SIG-M5 treated with dmso at 0.1 percent for 504 hours (cell line): ENCODE measurements around the gene CLIC1.

ENCODE experiments used
- DNase-seq: peaks from one replicate; lab custom pipeline; 2025; ENCODE audit not compliant: unreplicated experiment; lab: John Stamatoyannopoulos, UW

The CLIC1 gene

DNA sequence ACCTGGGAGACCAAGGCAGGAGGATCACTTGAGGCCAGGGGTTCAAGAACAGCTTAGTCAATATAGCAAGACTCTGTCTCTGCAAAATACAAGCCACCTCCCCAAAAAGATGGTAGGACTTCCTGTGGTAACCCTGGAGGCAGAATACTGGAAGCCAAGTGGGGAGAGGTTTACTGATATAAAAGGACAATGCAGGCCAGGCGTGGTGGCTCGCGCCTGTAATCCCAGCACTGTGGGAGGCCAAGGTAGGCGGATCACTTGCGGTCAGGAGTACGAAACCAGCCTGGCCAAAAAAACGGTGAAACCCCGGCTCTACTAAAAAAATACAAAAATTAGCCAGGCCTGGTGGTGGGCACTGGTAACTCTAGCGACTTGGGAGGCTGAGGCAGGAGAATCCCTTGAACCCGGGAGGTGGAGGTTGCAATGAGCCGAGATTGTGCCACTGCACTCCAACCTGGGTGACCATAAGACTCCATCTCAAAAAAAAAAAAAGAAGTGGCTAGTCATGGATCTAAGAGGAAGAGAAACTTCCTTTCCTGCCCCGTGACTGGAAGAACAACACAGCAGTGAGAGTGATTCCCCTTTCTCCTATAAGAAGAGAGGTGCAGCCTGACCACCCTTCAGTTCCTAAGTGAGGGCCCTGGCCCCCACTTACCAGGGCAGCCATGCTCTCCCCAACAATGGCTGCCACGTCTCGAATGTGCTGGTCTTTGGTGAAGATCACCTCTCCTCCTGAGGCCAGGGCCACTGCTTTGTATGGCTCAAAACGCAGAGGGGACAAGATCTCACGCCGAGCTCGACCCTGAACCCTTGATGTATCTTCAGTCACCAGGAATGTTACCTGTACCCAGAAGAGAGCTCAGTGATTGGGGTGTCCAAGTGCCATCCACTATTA, 32.3 kb upstream of the CLIC1 start:
- peak; percentile 38 for DNase-seq

DNA sequence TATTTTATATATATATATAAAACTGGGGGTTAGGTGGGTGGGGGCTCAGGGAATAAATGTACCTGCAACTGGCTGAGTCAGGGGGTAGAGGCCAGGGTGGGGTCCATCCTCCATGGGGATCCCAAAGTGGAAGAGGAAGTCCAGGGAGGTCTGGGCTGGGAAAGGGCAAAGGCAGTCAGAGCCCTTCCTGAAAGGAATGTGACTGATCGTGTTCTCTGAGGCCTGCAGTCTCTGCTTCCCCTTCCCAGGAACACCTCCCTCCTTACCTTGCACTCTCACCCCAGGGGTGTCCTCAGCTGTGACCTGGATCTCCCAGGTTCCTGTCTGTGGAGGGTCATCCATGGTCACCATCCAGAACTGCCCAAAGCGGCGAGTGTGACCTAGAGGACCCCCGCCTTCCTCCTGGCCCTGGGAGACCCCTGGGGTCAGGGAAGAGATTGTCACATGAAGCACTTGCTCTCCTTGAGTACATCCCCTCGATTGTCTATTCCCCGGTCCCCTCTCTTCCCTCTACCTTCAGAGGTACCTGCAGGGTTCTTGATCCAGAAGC, 30.8 kb upstream of the CLIC1 start:
- no peak for DNase-seq

DNA sequence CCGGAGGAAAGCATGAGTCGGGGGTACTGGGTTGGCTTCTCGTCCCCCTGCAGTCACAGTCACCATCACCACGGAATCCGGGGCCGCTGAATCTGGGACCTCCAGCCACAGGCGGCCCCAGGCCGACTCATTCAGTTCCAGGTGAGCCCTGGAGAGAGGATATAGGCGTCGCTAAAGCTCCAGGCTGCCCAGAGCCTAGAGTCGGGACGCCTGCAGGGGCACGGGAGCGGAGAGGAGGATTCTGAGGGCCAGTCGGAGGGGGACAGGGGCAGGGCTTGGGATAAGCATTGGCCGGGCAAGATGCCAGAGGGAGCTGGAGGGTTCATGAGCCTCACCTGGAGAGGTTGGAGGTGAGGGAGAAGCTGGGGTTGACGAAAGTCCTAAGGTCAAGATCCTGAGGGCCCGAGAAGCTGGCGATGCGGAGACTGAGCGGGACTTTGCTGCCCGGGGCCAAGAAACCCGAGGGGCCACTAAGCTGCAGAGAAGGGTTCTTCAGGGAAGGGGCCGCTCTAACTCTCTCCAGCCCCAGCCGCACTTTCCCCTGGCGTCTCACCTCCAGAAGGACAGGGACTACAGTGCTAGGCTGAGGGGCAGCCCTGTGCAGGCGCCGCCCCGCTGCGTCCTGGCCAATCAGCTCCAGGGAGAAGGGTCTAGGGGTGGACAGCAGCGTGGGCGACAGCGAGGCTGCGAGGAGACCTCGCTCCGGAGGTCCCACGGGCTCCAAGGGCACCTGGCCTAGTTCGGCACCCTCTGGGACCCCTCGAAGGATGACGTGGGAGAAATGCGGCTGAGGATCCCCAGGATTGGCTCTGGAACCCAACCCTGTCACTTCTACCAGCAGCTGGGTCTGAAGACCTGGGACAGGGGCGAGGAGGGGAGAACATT, 29.8 kb upstream of the CLIC1 start:
- no peak for DNase-seq

- DNase-seq, result no peak
Measured at GRCh38 chr6:31765559-31765909, 29.2 kb upstream of the CLIC1 start.

- no peak for DNase-seq
Measured at GRCh38 chr6:31764198-31764597, 27.9 kb upstream of the CLIC1 start.

- no peak for DNase-seq
Measured at GRCh38 chr6:31763619-31763940, 27.2 kb upstream of the CLIC1 start.

DNA sequence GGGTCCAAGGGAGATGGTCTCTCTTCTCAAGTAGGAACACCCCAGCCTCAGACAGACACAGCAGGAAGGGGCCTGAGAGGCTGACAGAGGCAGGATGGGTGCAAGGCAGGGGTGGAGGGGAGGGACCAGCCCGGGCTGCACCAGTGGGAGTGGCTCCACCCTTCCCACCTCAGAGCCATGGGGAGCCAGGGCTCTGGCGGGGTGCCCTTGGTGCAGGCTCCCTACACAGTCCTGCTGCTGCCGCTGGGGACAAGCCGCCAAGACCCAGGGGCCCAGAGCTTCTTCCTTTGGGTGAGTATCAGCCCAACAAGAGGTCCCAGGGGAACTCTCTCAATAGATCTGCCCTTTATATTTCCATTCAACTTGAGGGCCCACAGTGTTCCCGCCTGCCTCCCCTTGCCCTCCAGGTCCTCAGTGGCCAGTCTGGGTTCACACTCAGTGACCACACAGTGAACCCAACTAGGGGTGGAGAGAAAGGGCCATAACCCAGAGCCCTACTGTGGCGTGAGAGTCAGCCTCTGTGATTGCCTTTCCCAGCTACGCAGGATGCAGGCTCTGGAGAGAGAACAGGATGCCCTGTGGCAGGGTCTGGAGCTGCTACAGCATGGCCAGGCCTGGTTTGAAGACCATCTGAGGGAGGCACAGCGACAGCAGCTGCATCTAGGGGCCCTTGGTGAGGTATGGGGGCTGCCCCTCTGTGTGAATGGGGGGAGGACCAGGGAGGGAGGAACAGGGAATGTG, 26.7 kb upstream of the CLIC1 start:
- DNase-seq, result no peak

DNA sequence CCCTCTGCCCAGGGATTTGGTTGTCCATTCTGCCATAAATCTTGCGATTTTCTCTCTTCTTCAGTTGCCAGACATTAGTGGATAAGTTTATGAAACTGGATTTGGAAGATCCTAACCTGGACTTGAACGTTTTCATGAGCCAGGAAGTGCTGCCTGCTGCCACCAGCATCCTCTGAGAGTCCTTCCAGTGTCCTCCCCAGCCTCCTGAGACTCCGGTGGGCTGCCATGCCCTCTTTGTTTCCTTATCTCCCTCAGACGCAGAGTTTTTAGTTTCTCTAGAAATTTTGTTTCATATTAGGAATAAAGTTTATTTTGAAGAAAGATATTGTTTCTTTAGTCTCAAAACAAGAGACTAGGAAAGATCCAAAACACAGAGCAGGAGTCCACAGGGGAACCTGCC, 26.0 kb upstream of the CLIC1 start, which contains the start of gene SAPCD1:
Gene SAPCD1, plus strand, starts transcription at position 301 of the 400 bp plus-strand sequence. CDS start 399 bp downstream, outside the sequence.
- no peak for DNase-seq

- no peak for DNase-seq
Measured at GRCh38 chr6:31761343-31761742, 25.0 kb upstream of the CLIC1 start.

- no peak for DNase-seq
Measured at GRCh38 chr6:31760790-31761189, 24.5 kb upstream of the CLIC1 start.

- DNase-seq, result no peak
Measured at GRCh38 chr6:31758281-31758680, 22.0 kb upstream of the CLIC1 start.

GRCh38 chr6:31752739-31753319, 16.5 kb upstream of the CLIC1 start:
- DNase-seq, result no peak

DNA sequence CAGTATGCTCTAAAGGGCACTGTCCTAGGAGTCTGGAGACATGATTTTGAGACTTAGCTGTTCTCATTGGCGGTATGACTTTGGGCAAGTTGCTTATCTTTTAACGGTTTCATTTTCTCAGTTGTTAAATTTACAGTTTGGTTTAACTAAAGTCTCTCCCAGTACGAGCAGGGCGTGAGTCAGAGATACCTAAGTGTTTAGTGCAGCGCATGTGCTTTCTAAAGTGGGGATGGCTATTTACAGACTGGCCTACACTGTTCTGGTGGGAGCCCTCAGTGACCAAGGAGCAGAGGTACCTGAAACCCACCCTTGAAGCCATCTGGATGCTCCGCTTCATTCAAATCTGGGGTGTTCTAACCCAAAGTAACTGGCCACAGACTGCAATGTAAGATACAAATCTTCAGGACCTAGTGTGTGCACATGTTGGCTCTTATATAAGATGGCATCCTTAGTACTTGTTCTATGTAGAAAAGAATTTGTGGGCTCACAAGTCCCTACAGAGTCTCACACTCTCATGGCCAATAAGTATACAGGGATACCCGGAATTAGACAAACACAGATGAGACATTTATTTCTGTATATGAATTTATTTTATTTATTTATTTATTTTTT, 14.2 kb upstream of the CLIC1 start:
- DNase-seq, result no peak

- DNase-seq, result no peak
Measured at GRCh38 chr6:31749301-31750036, 13.1 kb upstream of the CLIC1 start.

DNA sequence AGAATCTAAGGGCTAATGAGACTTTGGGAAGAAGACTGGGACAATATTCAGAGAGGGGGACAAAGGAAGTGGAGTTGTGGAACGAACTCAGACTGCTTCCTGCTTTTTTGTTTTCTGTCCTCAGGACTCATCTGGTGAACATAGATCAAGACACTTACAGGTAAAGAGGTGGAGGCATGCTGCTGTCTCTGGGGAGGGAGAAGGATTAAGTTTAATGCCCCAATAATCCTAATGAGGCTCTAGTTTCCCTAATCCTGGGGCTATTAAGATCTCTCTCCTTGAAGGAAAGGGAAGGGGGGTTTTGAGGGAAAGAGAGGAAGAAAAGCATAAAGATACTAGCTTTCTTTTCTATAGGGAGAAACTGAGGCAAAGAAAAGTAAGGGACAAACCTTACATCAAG, 8.1 kb upstream of the CLIC1 start:
- no peak for DNase-seq

DNA sequence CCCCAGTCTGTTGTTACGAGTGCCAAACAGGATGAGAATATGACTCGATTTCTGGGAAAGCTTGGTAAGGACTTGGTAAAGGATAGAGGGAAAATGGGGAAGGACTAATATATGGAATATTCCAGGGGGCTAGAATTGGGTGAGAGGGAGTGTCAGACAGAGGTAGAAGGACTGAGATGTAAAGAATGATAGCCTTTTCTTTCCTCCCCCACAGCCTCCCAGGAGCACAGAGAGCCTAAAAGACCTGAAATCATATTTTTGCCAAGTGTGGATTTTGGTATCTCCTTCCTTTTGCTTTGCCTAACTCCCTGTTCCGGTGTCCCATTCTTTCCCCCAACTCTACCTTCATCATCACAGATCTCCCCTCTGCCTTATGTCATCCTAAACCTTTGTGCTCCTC, 6.6 kb upstream of the CLIC1 start:
- DNase-seq, result no peak

DNA sequence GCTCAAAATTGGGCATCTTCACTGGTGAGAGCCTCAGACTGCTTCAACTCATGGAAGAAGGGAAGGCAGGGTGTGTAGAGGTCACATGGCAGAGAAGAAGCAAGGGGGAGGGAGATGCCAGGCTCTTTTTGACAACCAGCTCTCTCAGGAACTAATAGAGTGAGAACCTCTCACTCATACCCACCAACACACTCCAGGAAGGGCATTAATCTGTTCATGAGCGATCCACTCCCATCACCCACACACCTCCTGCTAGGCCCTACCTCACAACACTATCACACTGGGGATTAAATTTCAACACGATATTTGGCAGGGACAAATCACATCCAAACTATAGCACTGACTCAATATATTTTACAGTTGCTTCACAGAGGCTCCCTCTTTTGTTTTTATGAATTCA, 5.5 kb upstream of the CLIC1 start:
- no peak for DNase-seq

GRCh38 chr6:31740397-31741223, 4.3 kb upstream of the CLIC1 start:
- peak; percentile 61 for DNase-seq
